CD4-positive, alpha-beta T cell treated with Interleukin-4 for 1 hour (primary cell): Measurements from ENCODE around the gene PGM2L1.
"Not testable (repeated sequence)": the region's sequence is repeated elsewhere in the genome, so short reads cannot be mapped to it uniquely, and the experiment has no call there.

Experiments
- DNase-seq, 2 donors: peaks; one replicate each; pipeline ENCODE4 v3.0.0-alpha.2; 2020 to 2022

The PGM2L1 gene

GRCh38 chr11:74331000-74331399, 67.2 kb downstream of the PGM2L1 start:
- not testable (repeated sequence) for DNase-seq

- no peak for DNase-seq
Observed at GRCh38 chr11:74330075-74330858, 68.0 kb downstream of the PGM2L1 start.

- no peak for DNase-seq
Observed at GRCh38 chr11:74327076-74327475, 71.2 kb downstream of the PGM2L1 start.

- DNase-seq = no peak
Observed at GRCh38 chr11:74326665-74327064, 71.6 kb downstream of the PGM2L1 start.

- no peak for DNase-seq
Observed at GRCh38 chr11:74325649-74326645, 72.3 kb downstream of the PGM2L1 start.

GRCh38 chr11:74322667-74323066, 75.6 kb downstream of the PGM2L1 start:
- DNase-seq = no peak

GRCh38 chr11:74321487-74322188, 76.6 kb downstream of the PGM2L1 start:
- DNase-seq = peak in 1 of 2 donors; percentile 24

GRCh38 chr11:74320538-74320937, 77.7 kb downstream of the PGM2L1 start:
- no peak for DNase-seq

GRCh38 chr11:74319139-74319816, 79.0 kb downstream of the PGM2L1 start:
- DNase-seq = no peak

GRCh38 chr11:74318241-74318932, 79.8 kb downstream of the PGM2L1 start:
- no peak for DNase-seq

- DNase-seq = no peak
Observed at GRCh38 chr11:74316772-74317505, 81.3 kb downstream of the PGM2L1 start.

- DNase-seq = no peak
Observed at GRCh38 chr11:74312326-74312725, 85.9 kb downstream of the PGM2L1 start.

- peak; percentile 50 to 70 for DNase-seq
Observed at GRCh38 chr11:74311352-74311926, 86.8 kb downstream of the PGM2L1 start, which contains the start of gene P4HA3. TSS of gene P4HA3 (minus strand) at chr11:74311640. CDS start at chr11:74311611, 29 bp downstream.

- DNase-seq = no peak
Observed at GRCh38 chr11:74310857-74311256, 87.4 kb downstream of the PGM2L1 start.

- DNase-seq = no peak
Observed at GRCh38 chr11:74307434-74307833, 90.8 kb downstream of the PGM2L1 start.

GRCh38 chr11:74306435-74307175, 91.6 kb downstream of the PGM2L1 start:
- DNase-seq = no peak

GRCh38 chr11:74299015-74299414, 99.2 kb downstream of the PGM2L1 start:
- DNase-seq = no peak

- DNase-seq = no peak
Observed at GRCh38 chr11:74297484-74297883, 100.7 kb downstream of the PGM2L1 start.

GRCh38 chr11:74288911-74289310, 109.3 kb downstream of the PGM2L1 start:
- DNase-seq = no peak

- DNase-seq = no peak
Observed at GRCh38 chr11:74288161-74288560, 110.1 kb downstream of the PGM2L1 start.
